ENCODE data around the gene PACRG. TPM values are rescaled to one million over a fixed set of nuclear protein-coding genes. Genes with fewer than 3 reads are reported as not detected.

The PACRG gene
- total RNA-seq, 1 donor from 2014 or later: 1.1 TPM

- H3K27me3 Mint-ChIP-seq (ENCODE audit: low read depth): no peaks in the 10 kb centered on the region
- H3K27ac Mint-ChIP-seq (ENCODE audit: unreplicated experiment): no peak overlapping the region
- DNase-seq (ENCODE audit: low spot score): no peak
- no peak for TF ChIP-seq CTCF (IDR thresholded peaks at IDR 0.05)
- no peaks in the 10 kb centered on the region for H3K9me3 Mint-ChIP-seq (ENCODE audit: low read depth)
- H3K36me3 Mint-ChIP-seq (ENCODE audit: low read depth): no peaks in the 10 kb centered on the region
- H3K4me1 Mint-ChIP-seq (ENCODE audit: low read depth): no peaks in the 10 kb centered on the region
- no peak overlapping the region for H3K4me3 Mint-ChIP-seq (ENCODE audit: unreplicated experiment)
Measured at GRCh38 chr6:163128324-163128723, 400.6 kb downstream of the PACRG start.

GRCh38 chr6:163132050-163132750 lies 404.4 kb downstream of the PACRG start:
- no peaks in the 10 kb centered on the region for H3K9me3 Mint-ChIP-seq (ENCODE audit: low read depth)
- no peak overlapping the region for H3K4me3 Mint-ChIP-seq (ENCODE audit: unreplicated experiment)
- H3K27me3 Mint-ChIP-seq (ENCODE audit: low read depth): no peaks in the 10 kb centered on the region
- peaks cover 2% of the 10 kb centered on the region for H3K36me3 Mint-ChIP-seq (ENCODE audit: low read depth)
- no peak for TF ChIP-seq CTCF (IDR thresholded peaks at IDR 0.05)
- no peak for DNase-seq (ENCODE audit: low spot score)
- no peak overlapping the region for H3K27ac Mint-ChIP-seq (ENCODE audit: unreplicated experiment)
- H3K4me1 Mint-ChIP-seq (ENCODE audit: low read depth): no peaks in the 10 kb centered on the region

- Mint-ChIP-seq H3K4me3 (ENCODE audit: unreplicated experiment) (no peak overlapping the region), H3K27ac (ENCODE audit: unreplicated experiment) (no peak overlapping the region), H3K36me3 (ENCODE audit: low read depth) (peaks cover 3% of the 10 kb centered on the region), H3K9me3 (ENCODE audit: low read depth) (no peaks in the 10 kb centered on the region), H3K4me1 (ENCODE audit: low read depth) (no peaks in the 10 kb centered on the region), H3K27me3 (ENCODE audit: low read depth) (no peaks in the 10 kb centered on the region)
- no peak for DNase-seq (ENCODE audit: low spot score)
- no peak for TF ChIP-seq CTCF (IDR thresholded peaks at IDR 0.05)
Measured at GRCh38 chr6:163133017-163133416, 405.2 kb downstream of the PACRG start.

- H3K27ac Mint-ChIP-seq (ENCODE audit: unreplicated experiment): no peak overlapping the region
Measured at GRCh38 chr6:163133691-163134090, 405.9 kb downstream of the PACRG start.

More at GRCh38 chr6:163133691-163134090, 405.9 kb downstream of the PACRG start:
- Mint-ChIP-seq H3K36me3 (ENCODE audit: low read depth) (peaks cover 3% of the 10 kb centered on the region), H3K9me3 (ENCODE audit: low read depth) (peaks cover under 1% of the 10 kb centered on the region), H3K4me3 (ENCODE audit: unreplicated experiment) (no peak overlapping the region), H3K27me3 (ENCODE audit: low read depth) (no peaks in the 10 kb centered on the region), H3K4me1 (ENCODE audit: low read depth) (no peaks in the 10 kb centered on the region)
- TF ChIP-seq CTCF (IDR thresholded peaks at IDR 0.05): no peak
- no peak for DNase-seq (ENCODE audit: low spot score)
